ENCODE results near the gene PAQR4.

PAQR4 gene

GRCh38 chr16:2996298-2996697, 27.1 kb downstream of the PAQR4 start:
- no peak for ATAC-seq
- TF ChIP-seq PPARA (CRISPR knock-in tag; IDR thresholded peaks at IDR 0.05; ENCODE audit: borderline replicate concordance) (no peak), TOX (CRISPR knock-in tag; IDR thresholded peaks at IDR 0.05; ENCODE audit: borderline replicate concordance) (no peak), ESRRG (CRISPR knock-in tag; IDR thresholded peaks at IDR 0.05) (no peak)

- ATAC-seq: no peak
- TF ChIP-seq ZNF565 (CRISPR knock-in tag; conservative IDR thresholded peaks at IDR 0.05; ENCODE audit: low read depth) (no peak), PATZ1 (CRISPR knock-in tag; IDR thresholded peaks at IDR 0.05; ENCODE audit: borderline replicate concordance) (no peak), TCF4 (CRISPR knock-in tag; IDR thresholded peaks at IDR 0.05; ENCODE audit: borderline replicate concordance) (no peak), BACH2 (CRISPR knock-in tag; IDR thresholded peaks at IDR 0.05; ENCODE audit: borderline replicate concordance) (no peak), GLIS3 (CRISPR knock-in tag; IDR thresholded peaks at IDR 0.05) (no peak), ZFP30 (CRISPR knock-in tag; IDR thresholded peaks at IDR 0.05) (no peak), SNAI2 (CRISPR knock-in tag; IDR thresholded peaks at IDR 0.05) (no peak), CSRNP3 (CRISPR knock-in tag; IDR thresholded peaks at IDR 0.05) (no peak), OSR1 (CRISPR knock-in tag; IDR thresholded peaks at IDR 0.05) (no peak), PPARA (CRISPR knock-in tag; IDR thresholded peaks at IDR 0.05; ENCODE audit: borderline replicate concordance) (no peak), RARB (CRISPR knock-in tag; IDR thresholded peaks at IDR 0.05) (no peak), POU6F1 (CRISPR knock-in tag; IDR thresholded peaks at IDR 0.05; ENCODE audit: borderline replicate concordance, low read depth) (no peak), ZNF70 (CRISPR knock-in tag; IDR thresholded peaks at IDR 0.05) (no peak), ZNF8 (CRISPR knock-in tag; IDR thresholded peaks at IDR 0.05) (no peak), ESRRG (CRISPR knock-in tag; IDR thresholded peaks at IDR 0.05) (no peak), TSHZ2 (CRISPR knock-in tag; IDR thresholded peaks at IDR 0.05) (no peak)
Measured at GRCh38 chr16:2999929-3000328, 30.8 kb downstream of the PAQR4 start.

- ATAC-seq: no peak
- TF ChIP-seq TOX (CRISPR knock-in tag; IDR thresholded peaks at IDR 0.05; ENCODE audit: borderline replicate concordance) (no peak), SNAI2 (CRISPR knock-in tag; IDR thresholded peaks at IDR 0.05) (no peak), POU6F1 (CRISPR knock-in tag; IDR thresholded peaks at IDR 0.05; ENCODE audit: borderline replicate concordance, low read depth) (no peak), ISL1 (CRISPR knock-in tag; IDR thresholded peaks at IDR 0.05) (no peak), ARNTL (CRISPR knock-in tag; IDR thresholded peaks at IDR 0.05; ENCODE audit: borderline replicate concordance, low read depth) (no peak), CSRNP3 (CRISPR knock-in tag; IDR thresholded peaks at IDR 0.05) (no peak), TCF4 (CRISPR knock-in tag; IDR thresholded peaks at IDR 0.05; ENCODE audit: borderline replicate concordance) (no peak), OSR1 (CRISPR knock-in tag; IDR thresholded peaks at IDR 0.05) (no peak), ZC3H10 (CRISPR knock-in tag; IDR thresholded peaks at IDR 0.05) (no peak), BACH2 (CRISPR knock-in tag; IDR thresholded peaks at IDR 0.05; ENCODE audit: borderline replicate concordance) (no peak), ESRRG (CRISPR knock-in tag; IDR thresholded peaks at IDR 0.05) (no peak), GLIS3 (CRISPR knock-in tag; IDR thresholded peaks at IDR 0.05) (no peak), ZNF70 (CRISPR knock-in tag; IDR thresholded peaks at IDR 0.05) (no peak), TSHZ2 (CRISPR knock-in tag; IDR thresholded peaks at IDR 0.05) (no peak), CSDC2 (CRISPR knock-in tag; IDR thresholded peaks at IDR 0.05) (no peak)
Measured at GRCh38 chr16:3000540-3000939, 31.4 kb downstream of the PAQR4 start.
